Measurements from ENCODE around the gene GRIFIN. TPM values are rescaled to one million over a fixed set of nuclear protein-coding genes. Genes with fewer than 3 reads are reported as not detected.

The GRIFIN gene
- total RNA-seq, 1 donor from 2014 or later = not detected

DNA sequence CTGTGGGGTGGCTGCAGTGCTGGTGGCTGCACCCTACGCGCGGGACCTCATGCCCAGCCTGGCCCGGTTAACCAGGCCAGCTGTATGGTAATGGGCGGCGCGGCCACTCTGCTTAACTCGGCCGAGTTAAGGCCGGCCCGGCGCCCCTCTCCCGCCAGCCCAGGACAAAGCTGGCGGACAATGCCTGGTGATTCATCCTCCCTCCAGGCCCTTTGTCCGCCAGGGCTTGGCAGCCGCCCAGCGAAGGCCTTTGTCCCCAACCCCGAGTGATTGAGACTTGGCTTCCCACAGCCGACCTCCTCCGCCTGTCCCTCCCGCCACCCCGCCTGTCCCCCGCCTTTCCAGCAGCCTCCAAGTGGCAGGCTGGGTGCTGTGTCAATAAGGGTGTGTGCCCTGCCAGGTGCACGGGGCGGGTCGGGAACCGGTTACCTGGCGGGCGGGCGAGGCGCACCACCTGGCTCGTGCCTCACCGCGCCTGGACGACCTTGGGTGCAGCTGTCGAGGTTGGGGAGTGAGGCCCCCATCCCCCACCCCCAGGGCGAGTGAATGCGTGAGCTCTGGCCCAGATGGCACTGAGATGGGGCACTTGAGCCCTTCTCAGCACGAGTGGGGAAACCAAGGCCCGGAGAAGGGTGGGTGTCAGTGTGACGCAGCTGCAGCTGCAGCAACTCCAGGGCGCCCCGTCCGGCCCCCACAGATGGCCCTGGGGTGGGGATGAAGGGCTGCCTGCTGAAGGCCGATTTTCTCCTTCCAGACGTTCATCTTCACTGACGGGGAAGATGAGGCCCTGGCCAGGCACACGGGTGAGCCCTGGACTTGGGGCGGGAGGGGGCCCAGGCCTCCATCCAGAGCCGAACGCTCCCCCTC is 48.0 kb upstream of the GRIFIN start:
- H3K4me3 Mint-ChIP-seq (ENCODE audit: unreplicated experiment) = peak overlapping the region; percentile 68
- TF ChIP-seq, protein P1, sequence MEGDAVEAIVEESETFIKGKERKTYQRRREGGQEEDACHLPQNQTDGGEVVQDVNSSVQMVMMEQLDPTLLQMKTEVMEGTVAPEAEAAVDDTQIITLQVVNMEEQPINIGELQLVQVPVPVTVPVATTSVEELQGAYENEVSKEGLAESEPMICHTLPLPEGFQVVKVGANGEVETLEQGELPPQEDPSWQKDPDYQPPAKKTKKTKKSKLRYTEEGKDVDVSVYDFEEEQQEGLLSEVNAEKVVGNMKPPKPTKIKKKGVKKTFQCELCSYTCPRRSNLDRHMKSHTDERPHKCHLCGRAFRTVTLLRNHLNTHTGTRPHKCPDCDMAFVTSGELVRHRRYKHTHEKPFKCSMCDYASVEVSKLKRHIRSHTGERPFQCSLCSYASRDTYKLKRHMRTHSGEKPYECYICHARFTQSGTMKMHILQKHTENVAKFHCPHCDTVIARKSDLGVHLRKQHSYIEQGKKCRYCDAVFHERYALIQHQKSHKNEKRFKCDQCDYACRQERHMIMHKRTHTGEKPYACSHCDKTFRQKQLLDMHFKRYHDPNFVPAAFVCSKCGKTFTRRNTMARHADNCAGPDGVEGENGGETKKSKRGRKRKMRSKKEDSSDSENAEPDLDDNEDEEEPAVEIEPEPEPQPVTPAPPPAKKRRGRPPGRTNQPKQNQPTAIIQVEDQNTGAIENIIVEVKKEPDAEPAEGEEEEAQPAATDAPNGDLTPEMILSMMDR (IDR thresholded peaks at IDR 0.05; ENCODE audit: insufficient read depth, low read depth, low read length) = no peak
- TF ChIP-seq EZH2 (IDR thresholded peaks at IDR 0.05; ENCODE audit: insufficient read depth, low read length) = no peak

DNA sequence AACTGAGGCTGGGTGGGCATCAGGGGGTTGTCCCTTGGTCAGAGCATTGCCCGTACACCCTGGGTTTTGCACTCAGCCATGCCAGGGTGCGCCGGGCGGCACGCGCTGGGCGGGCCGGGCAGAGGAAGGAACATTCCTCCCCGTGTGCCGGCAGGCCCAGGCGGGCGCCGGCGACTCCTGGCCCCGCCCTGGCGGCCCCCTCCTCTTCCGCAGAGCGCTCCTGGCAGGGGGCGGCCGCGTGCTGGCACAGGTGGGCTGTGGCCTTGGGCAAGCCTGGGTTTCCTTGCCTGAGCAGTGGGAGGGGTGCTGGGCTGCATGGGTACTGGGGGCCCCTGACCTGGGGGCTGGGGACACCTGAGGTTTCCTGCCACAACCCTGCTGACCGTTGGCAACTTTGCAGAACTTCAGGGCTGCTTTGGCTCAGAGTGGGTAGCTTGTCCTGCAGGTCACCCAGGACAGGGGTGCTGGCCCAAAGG is 47.3 kb upstream of the GRIFIN start:
- peaks cover 65% of the 10 kb centered on the region for H3K4me1 ChIP-seq (ENCODE audit: insufficient read depth, low read length)

More for the DNA sequence above, 48.0 kb upstream of the GRIFIN start:
- no peaks in the 10 kb centered on the region for H3K27me3 Mint-ChIP-seq (ENCODE audit: low read depth, unreplicated experiment)
- Histone ChIP-seq H3K4me1 (ENCODE audit: insufficient read depth, low read length) (peaks cover 65% of the 10 kb centered on the region), H3K4me3 (ENCODE audit: insufficient read depth, low read depth, low read length) (peak overlapping the region; percentile 52), H3K9me3 (ENCODE audit: insufficient read depth, low read depth, low read length) (no peaks in the 10 kb centered on the region), H3K27me3 (ENCODE audit: insufficient read depth, low read length) (no peaks in the 10 kb centered on the region), H3K79me2 (ENCODE audit: insufficient read depth, low read length) (peaks cover 45% of the 10 kb centered on the region), H4K20me1 (ENCODE audit: insufficient read depth, low read length) (peaks cover 59% of the 10 kb centered on the region), H2AFZ (ENCODE audit: low read depth, low read length) (peak overlapping the region; percentile 18), H3K4me2 (ENCODE audit: low read length) (peak overlapping the region; percentile 87), H3K27ac (ENCODE audit: low read depth, low read length) (peak overlapping the region; percentile 70), H3K36me3 (ENCODE audit: insufficient read depth, low read length) (peaks cover 4% of the 10 kb centered on the region), H3K9ac (ENCODE audit: low read length) (peak overlapping the region; percentile 76)
- peak; percentile 65 for DNase-seq (ENCODE audit: low read depth)
- no peak overlapping the region for H3K27ac Mint-ChIP-seq (ENCODE audit: unreplicated experiment)
- no peak for FAIRE-seq
- peaks cover 23% of the 10 kb centered on the region for H3K4me1 Mint-ChIP-seq (ENCODE audit: low read depth, unreplicated experiment)
- H3K9me3 Mint-ChIP-seq (ENCODE audit: unreplicated experiment) = no peaks in the 10 kb centered on the region
- peaks cover 4% of the 10 kb centered on the region for H3K36me3 Mint-ChIP-seq (ENCODE audit: low read depth, unreplicated experiment)

More for the DNA sequence above, 47.3 kb upstream of the GRIFIN start:
- Histone ChIP-seq H3K79me2 (ENCODE audit: insufficient read depth, low read length) (peaks cover 45% of the 10 kb centered on the region), H3K9me3 (ENCODE audit: insufficient read depth, low read depth, low read length) (no peaks in the 10 kb centered on the region), H2AFZ (ENCODE audit: low read depth, low read length) (peak overlapping the region; percentile 18), H3K27me3 (ENCODE audit: insufficient read depth, low read length) (no peaks in the 10 kb centered on the region), H3K4me3 (ENCODE audit: insufficient read depth, low read depth, low read length) (peak overlapping the region; percentile 52), H3K9ac (ENCODE audit: low read length) (peak overlapping the region; percentile 76), H3K4me2 (ENCODE audit: low read length) (peak overlapping the region; percentile 87), H4K20me1 (ENCODE audit: insufficient read depth, low read length) (peaks cover 57% of the 10 kb centered on the region), H3K27ac (ENCODE audit: low read depth, low read length) (peak overlapping the region; percentile 70), H3K36me3 (ENCODE audit: insufficient read depth, low read length) (no peaks in the 10 kb centered on the region)
- TF ChIP-seq, protein P1 (IDR thresholded peaks at IDR 0.05; ENCODE audit: insufficient read depth, low read depth, low read length) = no peak
- no peak for TF ChIP-seq EZH2 (IDR thresholded peaks at IDR 0.05; ENCODE audit: insufficient read depth, low read length)
- Mint-ChIP-seq H3K27me3 (ENCODE audit: low read depth, unreplicated experiment) (no peaks in the 10 kb centered on the region), H3K9me3 (ENCODE audit: unreplicated experiment) (no peaks in the 10 kb centered on the region), H3K4me3 (ENCODE audit: unreplicated experiment) (peak overlapping the region; percentile 90), H3K4me1 (ENCODE audit: low read depth, unreplicated experiment) (peaks cover 23% of the 10 kb centered on the region), H3K27ac (ENCODE audit: unreplicated experiment) (no peak overlapping the region), H3K36me3 (ENCODE audit: low read depth, unreplicated experiment) (peaks cover 4% of the 10 kb centered on the region)
- DNase-seq (ENCODE audit: low read depth) = no peak
- no peak for FAIRE-seq

Data from astrocyte (in vitro differentiated cells and primary cell).